GM19099 (cell line): Measurements from ENCODE around the gene TAGAP.

Source experiments
- POLR2A ChIP-seq: IDR thresholded peaks from 3 replicates; pipeline ENCODE4 v1.6.1; 2011; ENCODE audit warnings: low read depth; ENCODE audit not compliant: insufficient read length; ENCODE audit errors: extremely low read depth

Gene TAGAP

GRCh38 chr6:159079367-159079766 lies 34.6 kb upstream of the TAGAP start:
- TF ChIP-seq POLR2A, result no peak

- no peak for TF ChIP-seq POLR2A
These were observed 32.3 kb upstream of the TAGAP start for GRCh38 chr6:159077123-159077522.

- TF ChIP-seq POLR2A, result no peak
These were observed 30.9 kb upstream of the TAGAP start for GRCh38 chr6:159075506-159076228.

GRCh38 chr6:159074876-159075275 lies 30.1 kb upstream of the TAGAP start:
- no peak for TF ChIP-seq POLR2A

- no peak for TF ChIP-seq POLR2A
These were observed 29.4 kb upstream of the TAGAP start for GRCh38 chr6:159074120-159074684.

- TF ChIP-seq POLR2A, result no peak
These were observed 27.3 kb upstream of the TAGAP start for GRCh38 chr6:159071843-159072769.

GRCh38 chr6:159068904-159069578 lies 24.2 kb upstream of the TAGAP start:
- no peak for TF ChIP-seq POLR2A

GRCh38 chr6:159067334-159067733 lies 22.5 kb upstream of the TAGAP start:
- TF ChIP-seq POLR2A, result no peak

GRCh38 chr6:159066483-159066882 lies 21.7 kb upstream of the TAGAP start:
- no peak for TF ChIP-seq POLR2A

GRCh38 chr6:159065759-159066329 lies 21.1 kb upstream of the TAGAP start:
- TF ChIP-seq POLR2A, result no peak

- no peak for TF ChIP-seq POLR2A
These were observed 20.3 kb upstream of the TAGAP start for GRCh38 chr6:159065091-159065490.

GRCh38 chr6:159064477-159064876 lies 19.7 kb upstream of the TAGAP start:
- no peak for TF ChIP-seq POLR2A

- TF ChIP-seq POLR2A, result no peak
These were observed 18.8 kb upstream of the TAGAP start for GRCh38 chr6:159063549-159063948.

GRCh38 chr6:159062976-159063375 lies 18.2 kb upstream of the TAGAP start:
- no peak for TF ChIP-seq POLR2A

GRCh38 chr6:159062564-159062945 lies 17.8 kb upstream of the TAGAP start:
- no peak for TF ChIP-seq POLR2A
